IMR-90 (cell line): ENCODE data around the gene SETSIP. TPM values are rescaled to one million over a fixed set of nuclear protein-coding genes. Genes with fewer than 3 reads are reported as not detected.
"Not testable (repeated sequence)": the region's sequence is repeated elsewhere in the genome, so short reads cannot be mapped to it uniquely, and the experiment has no call there.

ENCODE experiments used
- ATAC-seq: fragments of 200-7000 bp; cut with Tn5 transposase; 2 replicates; pipeline ENCODE4 v1.9.1; 2020; ENCODE audit warnings: low read depth, mild to moderate bottlenecking, moderate library complexity
- BruUV-seq: library from RNA; stranded (reverse); fragments of 400-500 nt; replicated peaks from 2 replicates; lab custom pipeline; 2021; lab: Mats Ljungman, UMichigan
- CTCF ChIA-PET: fragments of 300-600 bp; formaldehyde crosslinking; extraction: SDS; loops from one replicate; lab custom pipeline; 2021; ENCODE audit warnings: antibody characterized with exemption; lab: Yijun Ruan, JAX
- POLR2A ChIA-PET: fragments of 300-600 bp; sonication (Branson Sonifier 250); formaldehyde crosslinking; loops from one replicate; lab custom pipeline; 2022; ENCODE audit warnings: antibody characterized with exemption; ENCODE audit not compliant: unreplicated experiment; lab: Charles Lee
- DNase-seq: peaks from one replicate; pipeline ENCODE4 v3.0.0; 2013
- H2AFZ ChIP-seq: replicated peaks from 2 replicates; pipeline ENCODE3; 2013; ENCODE audit warnings: low read length, mild to moderate bottlenecking; ENCODE audit not compliant: poor library complexity
- H2AK5ac ChIP-seq: 2 replicates; pipeline ENCODE4 v1.6.1; 2013; ENCODE audit warnings: low read depth, low read length, inconsistent platforms
- H2AK9ac ChIP-seq: replicated peaks from 2 replicates; pipeline ENCODE3; 2013; ENCODE audit warnings: mild to moderate bottlenecking, low read depth, low read length, moderate library complexity; ENCODE audit not compliant: poor library complexity
- H2BK120ac ChIP-seq: 2 replicates; pipeline ENCODE4 v1.6.1; 2013; ENCODE audit warnings: low read depth, low read length, inconsistent platforms
- H2BK15ac ChIP-seq: 3 replicates; pipeline ENCODE4 v1.6.1; 2013; ENCODE audit warnings: low read depth, low read length, inconsistent platforms
- H2BK20ac ChIP-seq: 2 replicates; pipeline ENCODE4 v1.6.1; 2013; ENCODE audit warnings: low read depth, mild to moderate bottlenecking, inconsistent platforms, low read length, moderate library complexity
- H2BK5ac ChIP-seq: 2 replicates; pipeline ENCODE4 v1.6.1; 2013; ENCODE audit warnings: mild to moderate bottlenecking, low read depth, low read length, inconsistent platforms; ENCODE audit not compliant: poor library complexity, severe bottlenecking
- H3K14ac ChIP-seq: replicated peaks from 2 replicates; pipeline ENCODE4 v1.6.1; 2013; ENCODE audit warnings: low read depth, low read length, inconsistent platforms
- H3K18ac ChIP-seq: 2 replicates; pipeline ENCODE4 v1.6.1; 2013; ENCODE audit warnings: low read depth, low read length, control low read depth
- H3K23ac ChIP-seq: 2 replicates; pipeline ENCODE4 v1.6.1; 2013; ENCODE audit warnings: low read depth, low read length, inconsistent platforms
- H3K27ac ChIP-seq: 2 replicates; pipeline ENCODE4 v1.5.1; 2013; ENCODE audit warnings: mild to moderate bottlenecking, control low read depth, low read length; ENCODE audit not compliant: insufficient read depth
- H3K27me3 ChIP-seq: 2 replicates; pipeline ENCODE4 v1.6.1; 2013; ENCODE audit warnings: low read length; ENCODE audit not compliant: control insufficient read depth, insufficient read depth
- H3K36me3 ChIP-seq: 2 replicates; pipeline ENCODE4 v1.6.1; 2013; ENCODE audit warnings: low read length, mixed read lengths; ENCODE audit not compliant: control insufficient read depth, insufficient read depth
- H3K4ac ChIP-seq: 2 replicates; pipeline ENCODE4 v1.6.1; 2013; ENCODE audit warnings: low read depth, low read length, inconsistent platforms
- H3K4me1 ChIP-seq: 2 replicates; pipeline ENCODE4 v1.6.1; 2013; ENCODE audit warnings: low read length, mixed read lengths; ENCODE audit not compliant: control insufficient read depth, insufficient read depth
- H3K4me2 ChIP-seq: 2 replicates; pipeline ENCODE4 v1.6.1; 2013; ENCODE audit warnings: low read depth, mild to moderate bottlenecking, control low read depth, low read length, moderate library complexity
- H3K4me3 ChIP-seq: 2 replicates; pipeline ENCODE4 v1.5.1; 2013; ENCODE audit warnings: low read depth, mild to moderate bottlenecking, control low read depth, low read length, moderate library complexity; ENCODE audit not compliant: insufficient read depth
- H3K56ac ChIP-seq: 2 replicates; pipeline ENCODE4 v1.6.1; 2013; ENCODE audit warnings: low read length, inconsistent platforms; ENCODE audit not compliant: insufficient read depth; ENCODE audit errors: extremely low read depth
- H3K79me1 ChIP-seq, 2 experiments: 2 replicates each; pipeline ENCODE4 v1.6.1; 2013; ENCODE audit warnings: low read length in 2 of 2, inconsistent platforms in 1 of 2, low read depth in 1 of 2
- H3K9ac ChIP-seq: 2 replicates; pipeline ENCODE4 v1.6.1; 2013; ENCODE audit warnings: low read depth, low read length, control low read depth
- H3K9me1 ChIP-seq: 2 replicates; pipeline ENCODE4 v1.6.1; 2013; ENCODE audit warnings: low read length, inconsistent platforms; ENCODE audit not compliant: insufficient read depth
- H3K9me3 ChIP-seq: 2 replicates; pipeline ENCODE4 v1.6.1; 2013; ENCODE audit warnings: low read length; ENCODE audit not compliant: control insufficient read depth, insufficient read depth
- H4K20me1 ChIP-seq: 2 replicates; pipeline ENCODE4 v1.6.1; 2013; ENCODE audit warnings: low read length, inconsistent platforms; ENCODE audit not compliant: insufficient read depth
- H4K5ac ChIP-seq: 2 replicates; pipeline ENCODE4 v1.6.1; 2013; ENCODE audit warnings: mild to moderate bottlenecking, low read depth, low read length, control low read depth
- H4K8ac ChIP-seq, 2 experiments: 2 replicates each; pipeline ENCODE4 v1.6.1; 2013; ENCODE audit warnings: low read depth in 2 of 2, low read length in 2 of 2, control low read depth in 1 of 2, inconsistent platforms in 1 of 2
- H4K91ac ChIP-seq: 2 replicates; pipeline ENCODE4 v1.6.1; 2013; ENCODE audit warnings: low read depth, low read length, inconsistent platforms; ENCODE audit not compliant: insufficient read depth
- CEBPB ChIP-seq: IDR thresholded peaks from 2 replicates; pipeline ENCODE4 v1.6.1; 2012; ENCODE audit warnings: low read depth, low read length, improper control_type of control experiment
- CTCF ChIP-seq: conservative IDR thresholded peaks from 2 replicates; pipeline ENCODE4 v1.5.1; 2012; ENCODE audit warnings: mild to moderate bottlenecking, low read depth, low read length, improper control_type of control experiment
- MAFK ChIP-seq: IDR thresholded peaks from 2 replicates; pipeline ENCODE4 v1.6.1; 2012; ENCODE audit warnings: low read depth, low read length, improper control_type of control experiment
- MXI1 ChIP-seq: IDR thresholded peaks from 2 replicates; pipeline ENCODE4 v1.6.1; 2012; ENCODE audit warnings: low read depth, mild to moderate bottlenecking, low read length, moderate library complexity, borderline replicate concordance
- POLR2A ChIP-seq: IDR thresholded peaks from 2 replicates; pipeline ENCODE4 v1.6.1; 2012; ENCODE audit warnings: mild to moderate bottlenecking, low read depth, low read length
- RCOR1 ChIP-seq: IDR thresholded peaks from 2 replicates; pipeline ENCODE4 v1.6.1; 2012; ENCODE audit warnings: mild to moderate bottlenecking, low read length, improper control_type of control experiment; ENCODE audit not compliant: insufficient replicate concordance
- RFX5 ChIP-seq: IDR thresholded peaks from 2 replicates; pipeline ENCODE4 v1.8.0; 2012; ENCODE audit warnings: low read depth, mild to moderate bottlenecking, low read length, moderate library complexity
- SMC3 ChIP-seq: fragments of 150-350 bp; IDR thresholded peaks from 2 replicates; pipeline ENCODE4 v1.6.1; 2016; ENCODE audit warnings: low read depth, mild to moderate bottlenecking, antibody characterized with exemption, low read length, moderate library complexity
- WGBS, 2 experiments: methylation state at CpG; one replicate each; pipeline versions ENCODE4 v1.1.5 to v1.1.7; 2013; ENCODE audit warnings: missing lambda C conversion rate in 2 of 2; ENCODE audit not compliant: insufficient read length in 1 of 2; ENCODE audit errors: extremely low coverage in 2 of 2; 5-methylcytosine and 5-hydroxymethylcytosine counted together
- dilution Hi-C: fragments of 300-500 bp; cut with HindIII; formaldehyde crosslinking; loops from one replicate; pipeline ENCODE4 v1.14.3; 2018; ENCODE audit warnings: low sequenced_read_pairs; ENCODE audit not compliant: unreplicated experiment
- in situ Hi-C: fragments of 300-500 bp; cut with MboI; formaldehyde crosslinking; loops from 3 replicates; pipeline ENCODE4 v1.14.3; 2019; ENCODE audit warnings: low sequenced_read_pairs, inconsistent platforms, mixed read lengths
- intact Hi-C: fragments of 100-400 bp; cut with micrococcal nuclease; formaldehyde crosslinking; loops from 2 replicates; pipeline ENCODE4 v1.10.0; 2022
- polyA plus RNA-seq, 3 experiments: library from polyadenylated mRNA; depleted of rRNA; stranded (reverse); fragments of >200 nt; gene quantifications; 2 replicates each; pipeline ENCODE4 v1.2.3, GENCODE V29; 2012; ENCODE audit warnings: low replicate concordance in 1 of 3
- total RNA-seq: library from RNA; depleted of rRNA; stranded (reverse); fragments of >200 nt; gene quantifications from 2 replicates; pipeline ENCODE4 v1.2.3, GENCODE V29; 2012

Gene SETSIP
- total and polyA plus RNA-seq, 2 of the 4 experiments (the other 2 are of a cell fraction): not detected

GRCh38 chr1:92026806-92027205 lies 48.4 kb downstream of the SETSIP start:
- H3K36me3 ChIP-seq: no peaks in the 10 kb centered on the region
- H3K4me1 ChIP-seq: peaks cover 6% of the 10 kb centered on the region
- H4K5ac ChIP-seq: no peak overlapping the region
- peaks cover 5% of the 10 kb centered on the region; the same call in 1 of the 2 replicates for H3K9me3 ChIP-seq
- H4K8ac ChIP-seq: no peak overlapping the region
- TF ChIP-seq RCOR1 (no peak), CEBPB (no peak), POLR2A (no peak), SMC3 (no peak), MAFK (no peak), MXI1 (no peak), CTCF (no peak), RFX5 (no peak)
- POLR2A ChIA-PET: no interaction called here
- H2AK9ac ChIP-seq: no peak overlapping the region
- no peak overlapping the region for H3K4me3 ChIP-seq
- in situ Hi-C loops (no loop called here), dilution Hi-C loops (no loop called here), intact Hi-C loops (no loop called here)
- CTCF ChIA-PET: no interaction called here
- DNase-seq: no peak
- no peaks in the 10 kb centered on the region for H4K20me1 ChIP-seq
- no peak overlapping the region for H3K18ac ChIP-seq
- no peak for ATAC-seq
- H3K9me1 ChIP-seq: peaks cover 4% of the 10 kb centered on the region; the same call in 1 of the 2 replicates
- no peak overlapping the region for H3K4ac ChIP-seq
- H3K9ac ChIP-seq: no peak overlapping the region
- H3K27ac ChIP-seq: no peak overlapping the region
- no peak overlapping the region for H2BK20ac ChIP-seq
- H2BK15ac ChIP-seq: no peak overlapping the region
- no peak overlapping the region for H2AFZ ChIP-seq
- no peak overlapping the region for H3K14ac ChIP-seq
- H3K27me3 ChIP-seq: no peaks in the 10 kb centered on the region
- H3K23ac ChIP-seq: no peak overlapping the region
- BruUV-seq: no TSS peak
- no peak overlapping the region for H3K4me2 ChIP-seq
- H2AK5ac ChIP-seq: no peak overlapping the region
- no peak overlapping the region for H4K91ac ChIP-seq
- no peaks in the 10 kb centered on the region; a peak in 1 of 4 replicates for H3K79me1 ChIP-seq
- no peak overlapping the region for H2BK120ac ChIP-seq
- WGBS, 2 experiments: 93% methylated on average over 5 of the region's 9 CpGs; no CpG with 5 or more reads in 1 of the 2 experiments
- H2BK5ac ChIP-seq: no peak overlapping the region
- no peak overlapping the region for H3K56ac ChIP-seq

- ATAC-seq, in situ Hi-C loops, H3K4me3 ChIP-seq, H3K9me3 ChIP-seq, H3K27me3 ChIP-seq, H2BK15ac ChIP-seq, H4K8ac ChIP-seq, intact Hi-C loops, H3K18ac ChIP-seq, H3K9me1 ChIP-seq, H2BK120ac ChIP-seq, H3K4me2 ChIP-seq, H3K9ac ChIP-seq, H3K36me3 ChIP-seq, POLR2A ChIA-PET, BruUV-seq, dilution Hi-C loops, H4K5ac ChIP-seq, H3K4ac ChIP-seq, DNase-seq, H3K79me1 ChIP-seq, H3K23ac ChIP-seq, H2AFZ ChIP-seq, H2AK5ac ChIP-seq, H2BK20ac ChIP-seq, H4K20me1 ChIP-seq, H4K91ac ChIP-seq, H3K4me1 ChIP-seq, H2BK5ac ChIP-seq, CTCF ChIA-PET, H3K56ac ChIP-seq, H2AK9ac ChIP-seq, H3K14ac ChIP-seq, H3K27ac ChIP-seq: not testable (repeated sequence)
- 100% methylated on average over 1 of the region's 29 CpGs; no CpG with 5 or more reads in 1 of the 2 experiments for WGBS, 2 experiments
Observed at GRCh38 chr1:92026042-92026441, 49.2 kb downstream of the SETSIP start.
